ENCODE measurements around the gene PVR. TPM values are rescaled to one million over a fixed set of nuclear protein-coding genes. Genes with fewer than 3 reads are reported as not detected.

PVR gene
- total RNA-seq, 1 experiment from 2014 or later, result 141 TPM

DNA sequence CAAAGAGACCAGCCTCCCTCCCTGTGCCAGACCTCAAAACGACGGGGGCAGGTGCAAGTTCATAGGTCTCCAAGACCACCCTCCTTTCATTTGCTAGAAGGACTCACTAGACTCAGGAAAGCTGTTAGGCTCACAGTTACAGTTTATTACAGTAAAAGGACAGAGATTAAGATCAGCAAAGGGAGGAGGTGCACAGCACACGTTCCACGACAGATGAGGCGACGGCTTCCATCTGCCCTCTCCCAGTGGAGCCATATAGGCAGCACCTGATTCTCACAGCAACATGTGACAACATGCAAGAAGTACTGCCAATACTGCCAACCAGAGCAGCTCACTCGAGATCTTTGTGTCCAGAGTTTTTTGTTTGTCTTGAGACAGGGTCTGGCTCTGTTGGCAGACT lies 18.2 kb downstream of the PVR start:
- H3K4me3 Mint-ChIP-seq (ENCODE audit: unreplicated experiment), result no peak overlapping the region
- H3K36me3 Mint-ChIP-seq (ENCODE audit: insufficient read depth, unreplicated experiment), result peaks cover 63% of the 10 kb centered on the region
- intact Hi-C loops (cut with micrococcal nuclease), result no loop called here
- BruUV-seq (replicated peaks), result no TSS peak
- no peak overlapping the region for H3K27ac Mint-ChIP-seq (ENCODE audit: low read depth, unreplicated experiment)
- ChIA-PET POLR2A (no interaction called here), CTCF (interaction anchor here (0.5 to 5.8 kb wide), 8 partner anchors 9 to 970 kb away, joined by 3 to 38 read pairs (median 5); no protein-coding TSS in a partner anchor)
- no peak for DNase-seq (ENCODE audit: unreplicated experiment)
- H3K9me3 Mint-ChIP-seq (ENCODE audit: unreplicated experiment), result no peaks in the 10 kb centered on the region
- no peaks in the 10 kb centered on the region for H3K27me3 Mint-ChIP-seq (ENCODE audit: insufficient read depth, unreplicated experiment)
- H3K4me1 Mint-ChIP-seq (ENCODE audit: insufficient read depth, unreplicated experiment), result peaks cover 4% of the 10 kb centered on the region
- TF ChIP-seq, protein P1, sequence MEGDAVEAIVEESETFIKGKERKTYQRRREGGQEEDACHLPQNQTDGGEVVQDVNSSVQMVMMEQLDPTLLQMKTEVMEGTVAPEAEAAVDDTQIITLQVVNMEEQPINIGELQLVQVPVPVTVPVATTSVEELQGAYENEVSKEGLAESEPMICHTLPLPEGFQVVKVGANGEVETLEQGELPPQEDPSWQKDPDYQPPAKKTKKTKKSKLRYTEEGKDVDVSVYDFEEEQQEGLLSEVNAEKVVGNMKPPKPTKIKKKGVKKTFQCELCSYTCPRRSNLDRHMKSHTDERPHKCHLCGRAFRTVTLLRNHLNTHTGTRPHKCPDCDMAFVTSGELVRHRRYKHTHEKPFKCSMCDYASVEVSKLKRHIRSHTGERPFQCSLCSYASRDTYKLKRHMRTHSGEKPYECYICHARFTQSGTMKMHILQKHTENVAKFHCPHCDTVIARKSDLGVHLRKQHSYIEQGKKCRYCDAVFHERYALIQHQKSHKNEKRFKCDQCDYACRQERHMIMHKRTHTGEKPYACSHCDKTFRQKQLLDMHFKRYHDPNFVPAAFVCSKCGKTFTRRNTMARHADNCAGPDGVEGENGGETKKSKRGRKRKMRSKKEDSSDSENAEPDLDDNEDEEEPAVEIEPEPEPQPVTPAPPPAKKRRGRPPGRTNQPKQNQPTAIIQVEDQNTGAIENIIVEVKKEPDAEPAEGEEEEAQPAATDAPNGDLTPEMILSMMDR (IDR thresholded peaks at IDR 0.05; ENCODE audit: unreplicated experiment), result no peak

DNA sequence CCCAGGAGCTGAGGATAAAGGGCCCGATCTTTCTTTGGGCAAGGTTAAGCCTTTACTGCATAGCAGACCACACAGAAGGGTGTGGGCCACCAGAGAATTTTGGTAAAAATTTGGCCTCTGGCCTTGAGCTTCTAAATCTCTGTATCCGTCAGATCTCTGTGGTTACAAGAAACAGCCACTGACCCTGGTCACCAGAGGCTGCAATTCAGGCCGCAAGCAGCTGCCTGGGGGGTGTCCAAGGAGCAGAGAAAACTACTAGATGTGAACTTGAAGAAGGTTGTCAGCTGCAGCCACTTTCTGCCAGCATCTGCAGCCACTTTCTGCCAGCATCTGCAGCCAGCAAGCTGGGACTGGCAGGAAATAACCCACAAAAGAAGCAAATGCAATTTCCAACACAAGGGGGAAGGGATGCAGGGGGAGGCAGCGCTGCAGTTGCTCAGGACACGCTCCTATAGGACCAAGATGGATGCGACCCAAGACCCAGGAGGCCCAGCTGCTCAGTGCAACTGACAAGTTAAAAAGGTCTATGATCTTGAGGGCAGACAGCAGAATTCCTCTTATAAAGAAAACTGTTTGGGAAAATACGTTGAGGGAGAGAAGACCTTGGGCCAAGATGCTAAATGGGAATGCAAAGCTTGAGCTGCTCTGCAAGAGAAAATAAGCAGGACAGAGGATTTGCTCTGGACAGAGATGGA lies 19.1 kb downstream of the PVR start:
- H3K4me3 Mint-ChIP-seq (ENCODE audit: unreplicated experiment), result no peak overlapping the region
- no peaks in the 10 kb centered on the region for H3K4me1 Mint-ChIP-seq (ENCODE audit: insufficient read depth, unreplicated experiment)
- ChIA-PET POLR2A (interaction anchor here (0.7 to 1.3 kb wide), 2 partner anchors 18 to 74 kb away, joined by 3 read pairs; no protein-coding TSS in a partner anchor), CTCF (interaction anchor here (0.6 to 5.8 kb wide), 15 partner anchors 8 to 612 kb away, joined by 3 to 38 read pairs (median 4); no protein-coding TSS in a partner anchor)
- no peak overlapping the region for H3K27ac Mint-ChIP-seq (ENCODE audit: low read depth, unreplicated experiment)
- intact Hi-C loops (cut with micrococcal nuclease), result no loop called here
- H3K9me3 Mint-ChIP-seq (ENCODE audit: unreplicated experiment), result no peaks in the 10 kb centered on the region
- TF ChIP-seq, protein P1 (IDR thresholded peaks at IDR 0.05; ENCODE audit: unreplicated experiment), result no peak
- TSS peak; percentile 40 for BruUV-seq (replicated peaks)
- no peaks in the 10 kb centered on the region for H3K27me3 Mint-ChIP-seq (ENCODE audit: insufficient read depth, unreplicated experiment)
- no peak for DNase-seq (ENCODE audit: unreplicated experiment)
- H3K36me3 Mint-ChIP-seq (ENCODE audit: insufficient read depth, unreplicated experiment), result peaks cover 54% of the 10 kb centered on the region

DNA sequence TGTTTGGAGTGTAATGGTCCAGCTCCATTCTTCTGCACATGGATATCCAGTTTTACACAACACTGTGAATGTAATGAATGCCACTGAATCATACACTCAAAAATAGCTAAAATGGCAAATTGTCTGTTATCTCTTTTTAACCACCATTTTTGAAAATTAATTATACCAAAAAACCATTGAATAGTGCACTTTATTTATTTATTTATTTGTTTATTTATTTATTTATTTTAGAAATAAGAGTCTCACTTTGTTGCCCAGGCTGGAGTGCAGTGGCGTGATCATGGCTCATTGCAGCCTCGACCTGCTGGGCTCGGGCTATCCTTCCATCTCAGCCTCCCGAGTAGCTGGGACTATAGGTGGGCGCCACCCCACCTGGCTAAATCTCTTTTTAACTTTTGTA lies 20.3 kb downstream of the PVR start:
- POLR2A ChIA-PET, result interaction anchor here (1.3 kb wide), 1 partner anchor 17 kb away, joined by 3 read pairs; no protein-coding TSS in a partner anchor
- Mint-ChIP-seq H3K4me1 (ENCODE audit: insufficient read depth, unreplicated experiment) (no peaks in the 10 kb centered on the region), H3K36me3 (ENCODE audit: insufficient read depth, unreplicated experiment) (peaks cover 45% of the 10 kb centered on the region), H3K9me3 (ENCODE audit: unreplicated experiment) (no peaks in the 10 kb centered on the region), H3K27ac (ENCODE audit: low read depth, unreplicated experiment) (no peak overlapping the region), H3K4me3 (ENCODE audit: unreplicated experiment) (no peak overlapping the region), H3K27me3 (ENCODE audit: insufficient read depth, unreplicated experiment) (no peaks in the 10 kb centered on the region)
- intact Hi-C loops (cut with micrococcal nuclease), result no loop called here
- TF ChIP-seq, protein P1 (IDR thresholded peaks at IDR 0.05; ENCODE audit: unreplicated experiment), result no peak
- no TSS peak for BruUV-seq (replicated peaks)
- CTCF ChIA-PET, result interaction anchor here (0.6 to 5.8 kb wide), 6 partner anchors 11 to 93 kb away, joined by 3 to 38 read pairs (median 6); no protein-coding TSS in a partner anchor
- no peak for DNase-seq (ENCODE audit: unreplicated experiment)

DNA sequence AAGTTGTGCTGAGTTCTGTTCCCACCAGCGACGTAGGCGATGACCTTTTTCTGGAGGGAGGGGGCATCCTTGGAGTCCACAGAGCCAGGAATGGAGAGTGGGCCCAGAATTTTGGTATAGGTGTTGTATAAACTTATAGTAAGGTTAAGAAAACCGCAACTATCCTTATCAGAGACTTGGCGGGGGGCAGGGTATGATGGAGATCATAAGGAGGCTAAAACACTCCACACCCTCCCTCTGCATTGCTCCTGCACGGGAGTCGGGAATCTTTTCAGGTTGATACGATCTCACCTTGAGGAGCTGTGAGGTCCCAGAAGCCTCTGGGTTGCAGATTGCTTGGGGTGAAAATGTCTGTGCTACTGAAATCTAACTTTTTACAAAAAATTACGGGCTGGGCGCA lies 21.3 kb downstream of the PVR start:
- intact Hi-C loops (cut with micrococcal nuclease), result no loop called here
- ChIA-PET POLR2A (interaction anchor here (0.8 kb wide), 1 partner anchor 967 kb away, joined by 3 read pairs; no protein-coding TSS in a partner anchor), CTCF (interaction anchor here (0.6 to 1.9 kb wide), 4 partner anchors 25 to 94 kb away, joined by 3 to 5 read pairs (median 4); no protein-coding TSS in a partner anchor)
- DNase-seq (ENCODE audit: unreplicated experiment), result no peak
- Mint-ChIP-seq H3K27ac (ENCODE audit: low read depth, unreplicated experiment) (no peak overlapping the region), H3K36me3 (ENCODE audit: insufficient read depth, unreplicated experiment) (peaks cover 36% of the 10 kb centered on the region), H3K4me3 (ENCODE audit: unreplicated experiment) (no peak overlapping the region), H3K9me3 (ENCODE audit: unreplicated experiment) (no peaks in the 10 kb centered on the region), H3K4me1 (ENCODE audit: insufficient read depth, unreplicated experiment) (no peaks in the 10 kb centered on the region), H3K27me3 (ENCODE audit: insufficient read depth, unreplicated experiment) (no peaks in the 10 kb centered on the region)
- TF ChIP-seq, protein P1 (IDR thresholded peaks at IDR 0.05; ENCODE audit: unreplicated experiment), result no peak
- no TSS peak for BruUV-seq (replicated peaks)

Data from MCF 10A (cell line).